ENCODE measurements around the gene CLC.

Gene CLC

DNA sequence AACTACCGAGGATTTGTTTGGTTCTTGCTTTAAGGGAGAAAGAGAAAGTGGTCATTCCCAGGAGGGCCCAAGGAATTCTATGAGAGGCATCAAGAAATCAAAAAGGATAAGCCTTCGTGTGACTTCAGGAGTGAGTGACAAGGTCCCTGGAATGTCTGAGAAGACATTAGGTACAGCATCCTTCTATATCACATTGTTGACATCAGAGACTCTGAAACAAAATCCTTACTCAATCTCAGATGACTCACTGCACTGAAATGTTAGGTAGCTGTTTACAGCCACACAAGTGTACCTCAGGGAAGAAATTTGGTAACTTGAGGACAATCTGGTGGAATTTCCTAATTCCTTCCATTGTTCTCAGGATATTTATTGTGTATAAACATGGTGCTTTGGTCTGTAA, 41.4 kb downstream of the CLC start (continued):
- TF ChIP-seq, protein P1, sequence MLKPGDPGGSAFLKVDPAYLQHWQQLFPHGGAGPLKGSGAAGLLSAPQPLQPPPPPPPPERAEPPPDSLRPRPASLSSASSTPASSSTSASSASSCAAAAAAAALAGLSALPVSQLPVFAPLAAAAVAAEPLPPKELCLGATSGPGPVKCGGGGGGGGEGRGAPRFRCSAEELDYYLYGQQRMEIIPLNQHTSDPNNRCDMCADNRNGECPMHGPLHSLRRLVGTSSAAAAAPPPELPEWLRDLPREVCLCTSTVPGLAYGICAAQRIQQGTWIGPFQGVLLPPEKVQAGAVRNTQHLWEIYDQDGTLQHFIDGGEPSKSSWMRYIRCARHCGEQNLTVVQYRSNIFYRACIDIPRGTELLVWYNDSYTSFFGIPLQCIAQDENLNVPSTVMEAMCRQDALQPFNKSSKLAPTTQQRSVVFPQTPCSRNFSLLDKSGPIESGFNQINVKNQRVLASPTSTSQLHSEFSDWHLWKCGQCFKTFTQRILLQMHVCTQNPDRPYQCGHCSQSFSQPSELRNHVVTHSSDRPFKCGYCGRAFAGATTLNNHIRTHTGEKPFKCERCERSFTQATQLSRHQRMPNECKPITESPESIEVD (tag by site-specific recombination; IDR thresholded peaks at IDR 0.05) = no peak
- TF ChIP-seq ZBTB48 (tag by site-specific recombination; IDR thresholded peaks at IDR 0.05) = no peak
- no peak for TF ChIP-seq ZNF558 (tag by site-specific recombination; IDR thresholded peaks at IDR 0.05)
- TF ChIP-seq ZNF146 (tag by site-specific recombination; IDR thresholded peaks at IDR 0.05) = no peak
- TF ChIP-seq, protein P2, sequence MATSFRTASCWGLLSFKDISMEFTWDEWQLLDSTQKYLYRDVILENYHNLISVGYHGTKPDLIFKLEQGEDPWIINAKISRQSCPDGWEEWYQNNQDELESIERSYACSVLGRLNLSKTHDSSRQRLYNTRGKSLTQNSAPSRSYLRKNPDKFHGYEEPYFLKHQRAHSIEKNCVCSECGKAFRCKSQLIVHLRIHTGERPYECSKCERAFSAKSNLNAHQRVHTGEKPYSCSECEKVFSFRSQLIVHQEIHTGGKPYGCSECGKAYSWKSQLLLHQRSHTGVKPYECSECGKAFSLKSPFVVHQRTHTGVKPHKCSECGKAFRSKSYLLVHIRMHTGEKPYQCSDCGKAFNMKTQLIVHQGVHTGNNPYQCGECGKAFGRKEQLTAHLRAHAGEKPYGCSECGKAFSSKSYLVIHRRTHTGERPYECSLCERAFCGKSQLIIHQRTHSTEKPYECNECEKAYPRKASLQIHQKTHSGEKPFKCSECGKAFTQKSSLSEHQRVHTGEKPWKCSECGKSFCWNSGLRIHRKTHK (tag by site-specific recombination; IDR thresholded peaks at IDR 0.05) = no peak
- TF ChIP-seq ZNF707 (tag by site-specific recombination; IDR thresholded peaks at IDR 0.05) = no peak
- TF ChIP-seq ZNF629 (tag by site-specific recombination; IDR thresholded peaks at IDR 0.05) = peak; percentile 60; the same call in 1 of the 2 replicates
- TF ChIP-seq ZNF138 (tag by site-specific recombination; IDR thresholded peaks at IDR 0.05; ENCODE audit: borderline replicate concordance) = no peak
- no peak for TF ChIP-seq YY2 (tag by site-specific recombination; IDR thresholded peaks at IDR 0.05)
- TF ChIP-seq HOXD13 (CRISPR knock-in tag; IDR thresholded peaks at IDR 0.05; ENCODE audit: borderline replicate concordance) = no peak
- TF ChIP-seq ZNF266 (tag by site-specific recombination; IDR thresholded peaks at IDR 0.05; ENCODE audit: low read depth) = no peak
- TF ChIP-seq, protein P3, sequence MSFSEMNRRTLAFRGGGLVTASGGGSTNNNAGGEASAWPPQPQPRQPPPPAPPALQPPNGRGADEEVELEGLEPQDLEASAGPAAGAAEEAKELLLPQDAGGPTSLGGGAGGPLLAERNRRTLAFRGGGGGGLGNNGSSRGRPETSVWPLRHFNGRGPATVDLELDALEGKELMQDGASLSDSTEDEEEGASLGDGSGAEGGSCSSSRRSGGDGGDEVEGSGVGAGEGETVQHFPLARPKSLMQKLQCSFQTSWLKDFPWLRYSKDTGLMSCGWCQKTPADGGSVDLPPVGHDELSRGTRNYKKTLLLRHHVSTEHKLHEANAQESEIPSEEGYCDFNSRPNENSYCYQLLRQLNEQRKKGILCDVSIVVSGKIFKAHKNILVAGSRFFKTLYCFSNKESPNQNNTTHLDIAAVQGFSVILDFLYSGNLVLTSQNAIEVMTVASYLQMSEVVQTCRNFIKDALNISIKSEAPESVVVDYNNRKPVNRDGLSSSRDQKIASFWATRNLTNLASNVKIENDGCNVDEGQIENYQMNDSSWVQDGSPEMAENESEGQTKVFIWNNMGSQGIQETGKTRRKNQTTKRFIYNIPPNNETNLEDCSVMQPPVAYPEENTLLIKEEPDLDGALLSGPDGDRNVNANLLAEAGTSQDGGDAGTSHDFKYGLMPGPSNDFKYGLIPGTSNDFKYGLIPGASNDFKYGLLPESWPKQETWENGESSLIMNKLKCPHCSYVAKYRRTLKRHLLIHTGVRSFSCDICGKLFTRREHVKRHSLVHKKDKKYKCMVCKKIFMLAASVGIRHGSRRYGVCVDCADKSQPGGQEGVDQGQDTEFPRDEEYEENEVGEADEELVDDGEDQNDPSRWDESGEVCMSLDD (tag by site-specific recombination; IDR thresholded peaks at IDR 0.05) = no peak
- TF ChIP-seq ZNF596 (tag by site-specific recombination; IDR thresholded peaks at IDR 0.05) = no peak

DNA sequence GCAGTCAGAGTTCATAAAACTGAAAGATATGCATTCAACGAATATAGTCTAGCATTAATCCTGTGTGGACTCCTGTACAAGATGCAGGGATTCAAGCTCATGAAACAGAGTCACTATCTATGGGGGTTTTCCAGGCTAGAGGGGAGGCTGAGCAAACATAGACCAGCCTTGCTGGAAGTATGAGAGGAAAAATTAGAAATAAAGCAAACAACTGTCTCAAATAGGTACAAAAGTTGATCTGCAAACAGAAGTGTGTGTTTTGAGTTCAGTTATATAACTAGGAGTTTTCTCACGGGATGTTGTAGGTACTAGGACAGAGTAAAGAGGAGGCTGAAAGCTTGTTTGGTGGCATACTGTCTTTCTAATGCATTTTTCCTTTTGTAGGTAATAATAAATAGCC, 42.1 kb downstream of the CLC start:
- no peak overlapping the region for H3K4me3 ChIP-seq (ENCODE audit: low read depth, low read length)
- no peak overlapping the region for H3K27ac ChIP-seq (ENCODE audit: extremely low read depth, low read depth, low read length)
- no peaks in the 10 kb centered on the region; the same call in 1 of the 2 replicates for H3K4me1 ChIP-seq (ENCODE audit: control insufficient read depth, insufficient read depth, low read length)
- CTCF ChIA-PET = interaction anchor here (1.0 kb wide), 1 partner anchor 148 kb away, joined by 3 read pairs; no protein-coding TSS in a partner anchor
- TF ChIP-seq ZNF223 (tag by site-specific recombination; IDR thresholded peaks at IDR 0.05) (no peak), MZF1 (tag by site-specific recombination; IDR thresholded peaks at IDR 0.05; ENCODE audit: borderline replicate concordance) (no peak), WT1 (tag by site-specific recombination; IDR thresholded peaks at IDR 0.05) (no peak), KLF10 (tag by site-specific recombination; IDR thresholded peaks at IDR 0.05) (no peak), ZIC2 (tag by site-specific recombination; IDR thresholded peaks at IDR 0.05) (no peak), ZNF571 (tag by site-specific recombination; IDR thresholded peaks at IDR 0.05) (no peak), ZNF548 (tag by site-specific recombination; IDR thresholded peaks at IDR 0.05) (no peak)
- TF ChIP-seq, protein P4, sequence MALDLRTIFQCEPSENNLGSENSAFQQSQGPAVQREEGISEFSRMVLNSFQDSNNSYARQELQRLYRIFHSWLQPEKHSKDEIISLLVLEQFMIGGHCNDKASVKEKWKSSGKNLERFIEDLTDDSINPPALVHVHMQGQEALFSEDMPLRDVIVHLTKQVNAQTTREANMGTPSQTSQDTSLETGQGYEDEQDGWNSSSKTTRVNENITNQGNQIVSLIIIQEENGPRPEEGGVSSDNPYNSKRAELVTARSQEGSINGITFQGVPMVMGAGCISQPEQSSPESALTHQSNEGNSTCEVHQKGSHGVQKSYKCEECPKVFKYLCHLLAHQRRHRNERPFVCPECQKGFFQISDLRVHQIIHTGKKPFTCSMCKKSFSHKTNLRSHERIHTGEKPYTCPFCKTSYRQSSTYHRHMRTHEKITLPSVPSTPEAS (tag by site-specific recombination; IDR thresholded peaks at IDR 0.05) = no peak
- TF ChIP-seq, protein P5, sequence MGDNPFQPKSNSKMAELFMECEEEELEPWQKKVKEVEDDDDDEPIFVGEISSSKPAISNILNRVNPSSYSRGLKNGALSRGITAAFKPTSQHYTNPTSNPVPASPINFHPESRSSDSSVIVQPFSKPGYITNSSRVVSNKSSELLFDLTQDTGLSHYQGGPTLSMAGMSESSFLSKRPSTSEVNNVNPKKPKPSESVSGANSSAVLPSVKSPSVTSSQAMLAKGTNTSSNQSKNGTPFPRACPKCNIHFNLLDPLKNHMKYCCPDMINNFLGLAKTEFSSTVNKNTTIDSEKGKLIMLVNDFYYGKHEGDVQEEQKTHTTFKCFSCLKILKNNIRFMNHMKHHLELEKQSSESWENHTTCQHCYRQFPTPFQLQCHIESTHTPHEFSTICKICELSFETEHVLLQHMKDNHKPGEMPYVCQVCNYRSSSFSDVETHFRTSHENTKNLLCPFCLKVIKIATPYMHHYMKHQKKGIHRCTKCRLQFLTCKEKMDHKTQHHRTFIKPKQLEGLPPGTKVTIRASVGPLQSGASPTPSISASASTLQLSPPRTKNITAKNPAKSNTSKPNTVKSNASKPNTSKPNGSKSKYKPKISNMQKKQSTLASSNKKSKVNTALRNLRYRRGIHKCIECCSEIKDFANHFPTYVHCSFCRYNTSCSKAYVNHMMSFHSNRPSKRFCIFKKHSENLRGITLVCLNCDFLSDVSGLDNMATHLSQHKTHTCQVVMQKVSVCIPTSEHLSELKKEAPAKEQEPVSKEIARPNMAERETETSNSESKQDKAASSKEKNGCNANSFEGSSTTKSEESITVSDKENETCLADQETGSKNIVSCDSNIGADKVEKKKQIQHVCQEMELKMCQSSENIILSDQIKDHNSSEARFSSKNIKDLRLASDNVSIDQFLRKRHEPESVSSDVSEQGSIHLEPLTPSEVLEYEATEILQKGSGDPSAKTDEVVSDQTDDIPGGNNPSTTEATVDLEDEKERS (tag by site-specific recombination; IDR thresholded peaks at IDR 0.05) = no peak
- POLR2A ChIA-PET = no interaction called here
- H3K9me3 ChIP-seq (ENCODE audit: control insufficient read depth, insufficient read depth, low read depth, low read length) = no peaks in the 10 kb centered on the region
- H3K36me3 ChIP-seq (ENCODE audit: control insufficient read depth in 2 of 2, insufficient read depth in 1 of 2, low read length in 2 of 2) = no peaks in the 10 kb centered on the region

Measured in HEK293 (cell line).